Uterus (tissue), 2 donors: Measurements from ENCODE around the gene WDFY2.

Experiments used
- CTCF ChIP-seq, 4 experiments: fragments of 200-600 bp in 2 of 4; fragments of 450-650 bp in 2 of 4; sonication (generic) in 2 of 4; IDR thresholded peaks; one replicate each; pipeline ENCODE4 v1.5.1; 2016 to 2019; ENCODE audit warnings: antibody characterized with exemption in 4 of 4, mild to moderate bottlenecking in 2 of 4, moderate library complexity in 1 of 4
- POLR2A ChIP-seq, 2 donors: fragments of 450-650 bp; IDR thresholded peaks; one replicate each; pipeline ENCODE4 v1.6.1; 2016; ENCODE audit warnings: antibody characterized with exemption in 2 of 2, mild to moderate bottlenecking in 1 of 2, moderate library complexity in 1 of 2

DNA sequence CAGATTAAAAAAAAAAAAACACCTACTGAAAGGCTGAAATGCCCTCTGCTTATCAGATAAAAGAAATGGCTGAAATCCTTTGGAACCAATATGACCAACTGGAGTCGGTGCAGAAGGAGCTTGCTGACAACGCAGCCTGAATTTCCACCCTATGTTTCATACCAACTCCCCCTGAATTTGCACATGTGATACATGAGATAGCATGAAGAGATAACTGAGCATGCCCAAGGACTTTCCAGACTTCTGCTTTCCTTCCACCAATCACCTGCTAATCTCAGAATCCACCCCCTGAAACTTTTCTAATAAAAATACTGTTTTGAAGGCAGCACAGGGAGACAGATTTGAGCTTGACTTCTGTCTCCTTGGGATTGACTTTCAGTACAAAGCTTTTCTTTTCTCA lies 32.2 kb upstream of the WDFY2 start:
- TF ChIP-seq CTCF (IDR thresholded peaks at IDR 0.05), result no peak
- no peak for TF ChIP-seq POLR2A (IDR thresholded peaks at IDR 0.05)
